CD4-positive, alpha-beta T cell treated with Interferon alpha-2 for 1 hour (primary cell): ENCODE data around the gene ATP6V1A.

ENCODE experiments used
- DNase-seq, 2 donors: peaks; one replicate each; pipeline ENCODE4 v3.0.0-alpha.2; 2020 to 2022

The ATP6V1A gene

GRCh38 chr3:113747283-113748046 is 630 bp downstream of the ATP6V1A start:
- peak in 1 of 2 donors; percentile 34 for DNase-seq

- no peak for DNase-seq
These were observed 4.3 kb downstream of the ATP6V1A start for GRCh38 chr3:113751141-113751540.

DNA sequence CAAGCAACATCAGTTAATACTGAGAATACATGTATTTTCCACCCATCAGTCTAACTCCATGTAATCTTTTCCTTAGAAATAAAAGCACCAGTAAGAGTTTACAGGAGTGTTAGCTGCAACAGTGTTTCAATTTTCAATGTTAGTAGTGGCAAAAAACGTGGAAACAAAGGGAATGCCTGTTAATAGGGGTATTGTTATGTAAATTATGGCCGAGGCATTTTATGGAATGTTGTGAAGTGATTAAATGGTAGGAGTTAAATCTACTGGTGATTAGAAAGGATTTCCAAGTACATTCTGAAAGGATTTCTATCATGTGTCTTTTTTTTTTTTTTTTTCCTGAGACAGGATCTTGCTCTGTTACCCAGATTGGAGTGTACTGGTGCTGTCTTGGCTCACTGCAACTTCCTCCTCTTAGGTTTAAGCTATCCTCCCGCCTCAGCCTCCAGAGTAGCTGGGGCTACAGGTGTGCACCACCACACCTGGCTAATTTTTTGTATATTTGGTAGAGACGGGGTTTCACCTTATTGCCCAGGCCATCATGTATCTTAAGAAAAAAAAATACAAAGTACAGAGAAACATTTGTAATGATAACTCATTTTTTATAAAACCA is 6.6 kb downstream of the ATP6V1A start:
- no peak for DNase-seq

DNA sequence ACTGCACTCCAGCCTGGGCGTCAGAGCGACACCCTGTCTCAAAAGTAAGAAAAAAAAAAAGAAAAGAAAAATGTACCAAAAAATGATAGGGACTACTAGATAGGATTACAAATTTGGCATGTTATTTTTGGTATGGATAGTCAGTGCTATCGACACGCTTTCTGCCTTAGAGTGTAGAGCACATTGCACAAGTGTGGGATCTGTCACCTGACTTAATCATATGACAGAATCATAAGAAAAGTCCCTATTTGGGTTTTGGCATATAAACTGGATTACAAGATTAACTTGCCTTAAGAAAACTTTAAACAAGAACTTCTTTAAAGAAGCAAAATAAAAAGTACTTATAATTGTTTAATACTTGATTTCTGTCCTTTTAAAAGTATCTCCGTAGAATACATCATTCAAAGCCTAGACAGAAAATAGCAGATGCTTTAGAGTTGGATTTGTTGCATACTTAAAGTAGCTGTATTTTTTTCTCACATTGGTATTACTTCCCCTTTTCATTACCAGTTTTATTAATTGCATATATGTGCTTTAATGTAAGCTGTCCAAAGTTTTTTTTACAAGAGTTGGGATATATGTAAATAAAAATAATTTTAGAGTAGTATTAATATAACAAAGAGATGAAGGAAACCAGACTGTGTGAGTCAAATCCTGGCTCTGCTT is 7.8 kb downstream of the ATP6V1A start:
- no peak for DNase-seq

DNA sequence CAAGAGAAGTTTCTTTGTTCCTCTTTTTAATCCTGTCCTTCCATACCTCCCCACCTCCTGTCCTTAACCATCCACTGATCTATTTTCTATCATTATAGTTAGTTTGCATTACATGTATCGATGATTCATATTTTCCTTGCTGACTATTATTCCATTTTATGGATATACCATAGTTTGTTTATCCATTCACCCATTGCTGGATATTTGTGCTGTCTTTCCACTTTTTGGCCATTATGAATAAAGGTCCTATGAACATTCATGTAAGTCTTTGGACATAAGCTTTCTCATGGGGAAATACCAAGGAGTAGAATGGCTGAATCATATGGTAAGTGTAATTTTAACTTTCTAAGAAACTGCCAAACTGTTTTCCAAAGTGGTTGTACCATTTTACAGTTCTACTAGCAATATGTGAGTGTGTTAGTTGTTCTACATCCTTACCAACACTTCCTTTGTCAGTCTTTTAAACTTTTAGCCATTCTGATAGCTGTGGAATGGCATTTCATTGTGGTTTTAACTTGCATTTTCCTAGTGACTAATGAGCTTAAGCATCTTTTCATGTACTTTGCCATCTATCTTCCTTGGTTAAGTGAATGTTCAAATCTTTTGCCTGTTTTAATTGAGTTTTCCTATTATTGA is 11.7 kb downstream of the ATP6V1A start:
- DNase-seq = no peak

DNA sequence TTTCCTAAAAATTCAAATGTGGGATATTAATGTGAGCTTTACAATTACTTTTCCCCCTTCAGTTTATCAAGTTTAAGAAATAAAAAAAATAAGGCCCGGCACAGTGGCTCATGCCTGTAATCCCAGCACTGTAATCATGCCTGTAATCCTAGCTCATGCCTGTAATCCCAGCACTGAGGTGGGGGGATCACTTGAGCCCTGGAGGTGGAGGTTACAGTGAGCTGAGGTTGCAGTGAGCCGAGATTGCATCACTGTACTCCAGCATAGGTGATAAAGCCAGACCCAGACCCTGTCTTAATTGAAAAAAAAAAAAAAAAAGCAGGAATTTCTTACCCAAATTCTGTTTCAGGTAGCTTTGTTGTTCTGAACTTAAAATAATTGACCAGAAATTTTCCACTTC is 17.9 kb downstream of the ATP6V1A start:
- DNase-seq = no peak

DNA sequence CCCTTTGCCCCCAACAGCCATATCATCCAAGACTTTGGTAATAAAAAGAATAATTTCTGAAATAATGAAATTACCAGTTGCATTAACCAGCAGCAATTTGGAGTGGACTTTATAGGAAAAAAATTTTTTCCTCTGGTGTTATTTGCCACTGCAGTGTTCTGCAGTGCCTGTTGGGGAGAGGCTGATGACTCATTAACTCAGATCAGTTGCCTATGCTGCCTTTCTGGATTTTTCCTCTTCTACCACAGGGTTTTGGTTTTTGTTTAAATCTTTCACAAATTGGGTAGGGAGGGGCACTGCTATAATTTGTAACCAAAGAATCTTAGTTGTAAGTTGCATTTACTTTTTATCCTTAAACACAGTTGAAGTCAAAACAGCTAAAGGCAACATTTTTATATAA is 22.7 kb downstream of the ATP6V1A start:
- DNase-seq = no peak

GRCh38 chr3:113771993-113772392 is 25.2 kb downstream of the ATP6V1A start:
- DNase-seq = no peak

DNA sequence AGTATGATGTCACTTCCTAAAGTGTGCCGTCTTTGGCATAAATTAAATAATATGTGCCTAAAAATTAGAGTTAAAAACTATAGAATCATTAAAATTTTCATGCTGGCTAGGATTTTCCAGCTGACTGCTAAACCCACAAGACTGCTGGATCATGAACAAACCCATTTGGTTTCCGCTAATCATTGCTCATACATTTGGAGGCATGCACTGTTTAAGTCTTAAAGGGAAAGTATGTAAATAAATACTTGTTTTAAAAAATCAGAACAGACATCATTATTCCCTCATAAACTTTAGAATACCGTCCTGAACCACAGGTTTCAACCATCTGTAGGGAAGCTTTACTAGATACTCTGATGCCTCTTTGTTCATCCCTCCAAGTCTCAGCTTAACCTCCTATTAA is 26.5 kb downstream of the ATP6V1A start:
- DNase-seq = no peak

GRCh38 chr3:113775516-113775915 is 28.7 kb downstream of the ATP6V1A start:
- DNase-seq = no peak

DNA sequence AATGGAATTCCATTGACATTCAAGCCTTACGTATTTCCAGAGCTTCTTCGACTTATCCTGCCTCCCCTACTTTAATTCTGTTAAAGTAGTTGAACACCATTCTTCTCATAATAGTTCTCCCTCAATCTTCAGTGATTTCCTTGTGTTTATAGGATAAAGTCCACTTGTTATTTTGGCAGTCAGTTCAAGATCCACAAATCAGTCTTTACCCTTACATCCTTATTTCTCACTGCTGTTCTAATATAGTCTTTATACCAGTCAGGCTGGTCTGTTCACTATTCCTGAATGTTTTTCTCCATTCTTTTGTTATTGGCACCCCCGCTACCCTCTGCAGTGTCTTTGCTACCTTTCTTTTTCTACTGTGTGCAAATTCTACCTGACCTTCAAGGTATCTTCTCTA is 29.7 kb downstream of the ATP6V1A start:
- DNase-seq = no peak

DNA sequence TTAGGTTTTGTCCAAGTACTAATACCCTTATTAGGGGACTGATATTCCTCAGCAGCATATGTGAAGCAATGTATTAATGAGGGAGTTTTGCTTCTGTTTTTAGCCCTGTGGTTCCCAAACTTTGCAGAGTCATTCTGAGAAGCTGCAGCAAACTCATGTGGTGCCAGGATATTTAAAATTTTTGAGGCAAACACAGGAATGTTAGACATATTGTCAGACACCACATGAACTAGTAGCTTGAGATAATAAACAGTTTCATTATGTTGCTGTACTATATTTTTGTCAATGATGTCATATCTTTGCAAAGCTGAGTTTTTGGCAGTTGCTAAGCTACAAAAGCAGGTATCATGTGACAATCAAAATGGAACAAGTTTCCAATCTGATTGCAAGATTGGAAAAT is 36.6 kb downstream of the ATP6V1A start:
- no peak for DNase-seq

GRCh38 chr3:113783980-113784379 is 37.1 kb downstream of the ATP6V1A start:
- DNase-seq = no peak

DNA sequence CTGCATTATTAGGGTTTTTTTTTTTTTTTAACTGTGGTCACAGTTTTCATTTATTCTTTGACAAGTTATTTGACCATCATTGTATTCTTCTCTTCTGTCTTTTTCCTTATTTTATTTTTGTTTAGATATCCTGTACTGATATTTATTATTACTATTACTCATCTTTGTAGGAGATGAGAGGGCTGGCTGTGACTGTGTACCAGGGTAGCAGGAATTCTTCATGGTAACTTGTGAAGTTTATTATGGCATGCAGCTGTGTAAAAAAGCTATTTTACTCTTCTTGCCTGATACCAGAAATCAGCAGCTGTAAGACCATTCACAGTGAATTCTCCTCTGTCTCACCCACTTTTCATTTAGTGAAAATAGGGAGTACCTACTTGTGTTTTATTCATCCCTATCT is 44.5 kb downstream of the ATP6V1A start:
- DNase-seq = no peak

GRCh38 chr3:113794526-113794925 is 47.7 kb downstream of the ATP6V1A start:
- DNase-seq = no peak

DNA sequence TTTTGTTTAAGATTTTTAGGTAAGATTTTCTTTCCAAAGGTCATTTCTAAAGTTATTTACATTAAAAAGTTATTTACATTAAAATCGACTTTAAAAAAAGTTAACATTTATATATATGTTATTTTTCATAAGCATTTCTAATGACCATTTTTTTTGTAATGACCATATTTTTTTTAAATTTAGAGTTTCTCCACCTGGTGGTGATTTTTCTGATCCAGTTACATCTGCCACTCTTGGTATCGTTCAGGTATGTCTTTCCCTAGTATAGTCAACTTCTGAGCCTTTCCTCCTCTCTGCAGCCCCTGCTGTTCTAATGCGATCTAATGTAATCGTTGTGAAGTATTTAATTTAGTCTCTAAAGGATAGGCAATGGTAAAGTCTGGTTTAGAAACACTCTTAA is 48.9 kb downstream of the ATP6V1A start:
- no peak for DNase-seq

DNA sequence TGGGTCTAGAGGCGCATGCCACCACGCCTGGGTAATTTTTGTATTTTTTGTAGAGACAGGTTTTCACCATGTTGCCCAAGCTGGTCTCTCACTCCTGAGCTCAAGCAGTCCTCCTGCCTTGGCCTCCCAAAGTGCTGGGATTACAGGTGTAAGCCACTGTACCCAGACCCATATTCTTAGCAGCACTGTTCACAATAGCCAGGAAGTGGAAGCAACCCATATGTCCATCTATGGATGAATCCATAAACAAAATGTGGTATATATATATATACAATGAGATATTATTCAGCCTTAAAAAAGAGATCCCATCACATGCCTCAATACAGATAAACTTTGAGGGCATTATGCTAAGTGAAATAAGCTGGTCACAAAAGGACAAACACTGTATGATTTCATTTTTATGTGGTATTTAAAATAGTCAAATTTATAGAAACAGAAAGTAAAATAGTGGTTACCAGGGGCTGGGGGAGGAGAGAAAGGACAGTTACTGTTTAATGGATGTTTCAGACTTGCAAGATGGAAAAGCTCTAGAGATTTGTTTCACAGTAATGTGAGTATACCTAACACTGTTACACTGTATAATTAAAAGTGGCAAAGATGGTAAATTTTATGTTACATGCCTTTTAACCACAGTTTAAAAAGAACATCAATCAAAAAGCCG is 56.1 kb downstream of the ATP6V1A start:
- DNase-seq = no peak

DNA sequence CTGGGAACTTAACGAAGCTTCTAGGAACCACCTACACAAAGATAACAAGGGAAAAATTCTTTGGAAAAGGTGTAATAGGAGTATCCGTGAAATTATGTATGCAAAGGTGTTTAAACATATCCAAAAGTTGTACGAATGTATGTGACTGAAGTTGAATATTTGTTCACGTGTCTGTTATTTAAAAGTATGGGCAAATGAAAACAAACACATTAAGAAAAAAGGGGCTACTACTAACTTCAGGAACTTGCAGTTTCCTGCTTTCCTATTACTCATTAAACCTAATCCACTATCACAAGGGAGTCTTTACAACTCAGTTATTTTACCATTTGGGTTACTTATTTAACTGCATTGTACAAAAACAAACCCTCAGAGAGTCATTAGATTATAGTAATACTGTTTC is 57.8 kb downstream of the ATP6V1A start:
- no peak for DNase-seq

DNA sequence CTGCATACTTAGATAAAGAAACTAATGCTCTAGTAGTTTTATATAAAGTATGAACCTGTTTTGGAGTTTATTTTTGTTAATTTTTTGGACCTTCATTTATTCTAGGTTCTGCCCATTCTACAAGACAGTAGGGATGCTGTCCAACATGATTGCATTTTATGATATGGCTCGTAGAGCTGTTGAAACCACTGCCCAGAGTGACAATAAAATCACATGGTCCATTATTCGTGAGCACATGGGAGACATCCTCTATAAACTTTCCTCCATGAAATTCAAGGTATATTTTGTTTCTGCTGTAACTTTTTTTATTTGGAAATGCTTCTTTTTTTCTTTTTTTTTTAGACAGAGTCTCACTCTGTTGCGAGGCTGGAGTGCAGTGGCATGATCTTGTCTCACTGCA is 58.4 kb downstream of the ATP6V1A start:
- DNase-seq = no peak

- DNase-seq = no peak
These were observed 66.0 kb downstream of the ATP6V1A start for GRCh38 chr3:113812854-113813253.

GRCh38 chr3:113819866-113820265 is 73.0 kb downstream of the ATP6V1A start:
- no peak for DNase-seq

- DNase-seq = no peak
These were observed 78.3 kb downstream of the ATP6V1A start for GRCh38 chr3:113825090-113825489.

- DNase-seq = no peak
These were observed 81.8 kb downstream of the ATP6V1A start for GRCh38 chr3:113828600-113828999.
